Peyer's patch (tissue), 4 donors: ENCODE measurements around the gene C2CD4D. TPM values are rescaled to one million over a fixed set of nuclear protein-coding genes. Genes with fewer than 3 reads are reported as not detected.

Source experiments
- DNase-seq, 3 donors: peaks; one replicate each; pipeline ENCODE4 v3.0.0-alpha.2; 2017 to 2019
- H3K27ac ChIP-seq, 4 donors: fragments of 200-600 bp; sonication (generic); one replicate each; pipeline ENCODE4 v1.5.1; 2016 to 2019
- H3K27me3 ChIP-seq, 2 donors: fragments of 200-600 bp; sonication (generic); one replicate each; pipeline ENCODE4 v1.5.1; 2019
- H3K36me3 ChIP-seq, 3 donors: fragments of 200-600 bp; sonication (generic); one replicate each; pipeline ENCODE4 v1.5.1; 2016 to 2019
- H3K4me1 ChIP-seq, 4 donors: fragments of 200-600 bp; sonication (generic); one replicate each; pipeline ENCODE4 v1.5.1; 2016 to 2019
- H3K4me3 ChIP-seq, 4 donors: fragments of 200-600 bp; sonication (generic); 1 replicate in 3 of 4; 2 replicates in 1 of 4; pipeline ENCODE4 v1.5.1; 2016 to 2019; ENCODE audit warnings: mild to moderate bottlenecking in 1 of 4
- H3K9me3 ChIP-seq, 4 donors: fragments of 200-600 bp; sonication (generic); one replicate each; pipeline ENCODE4 v1.5.1; 2016 to 2019; ENCODE audit warnings: mild to moderate bottlenecking in 1 of 4
- POLR2A ChIP-seq, 2 donors: fragments of 450-650 bp; IDR thresholded peaks; one replicate each; pipeline ENCODE4 v1.5.1; 2017; ENCODE audit warnings: antibody characterized with exemption in 2 of 2, mild to moderate bottlenecking in 2 of 2, moderate library complexity in 2 of 2
- total RNA-seq, 4 donors: library from RNA; depleted of rRNA; stranded (reverse); fragments of >200 nt; gene quantifications; one replicate each; pipeline ENCODE4 v1.1.0, GENCODE V29; 2016
- TF ChIP-seq, protein P1 (sequence below), 6 experiments: fragments of 450-650 bp in 4 of 6; fragments of 200-600 bp in 2 of 6; sonication (generic) in 1 of 6; IDR thresholded peaks; one replicate each; pipeline ENCODE4 v1.5.1; 2017 to 2019; ENCODE audit warnings: antibody characterized with exemption in 6 of 6, mild to moderate bottlenecking in 3 of 6, moderate library complexity in 1 of 6

The C2CD4D gene
- total RNA-seq, 4 donors from 2014 or later = 0.54 TPM; not detected in 3

DNA sequence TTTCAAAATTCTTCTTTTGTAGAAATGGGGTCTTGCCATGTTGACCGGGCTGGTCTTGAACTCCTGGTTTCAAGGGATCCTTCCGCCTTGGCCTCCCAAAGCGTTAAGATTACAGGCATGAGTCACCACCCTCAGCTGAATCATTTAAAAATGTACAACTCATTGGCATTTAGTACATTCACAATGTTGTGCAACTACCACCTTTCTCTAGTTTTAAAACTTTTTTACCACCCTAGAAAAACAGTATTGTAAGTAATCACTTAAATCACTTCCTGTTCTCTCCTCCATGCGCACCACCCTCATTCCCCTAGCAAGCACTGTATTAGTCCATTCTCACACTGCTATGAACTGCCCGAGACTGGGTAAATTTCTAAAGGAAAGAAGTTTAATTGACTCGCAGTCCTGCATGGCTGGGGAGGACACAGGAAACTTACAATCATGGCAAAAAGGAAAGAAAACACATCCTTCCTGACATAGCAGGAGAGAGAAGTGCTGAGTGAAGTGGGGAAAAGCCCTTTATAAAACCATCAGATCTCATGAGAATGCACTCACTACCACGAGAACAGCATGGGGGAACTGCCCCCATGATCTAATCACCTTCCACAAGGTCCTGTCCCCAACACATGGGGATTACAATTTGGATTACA is 28.3 kb upstream of the C2CD4D start:
- TF ChIP-seq, protein P1, sequence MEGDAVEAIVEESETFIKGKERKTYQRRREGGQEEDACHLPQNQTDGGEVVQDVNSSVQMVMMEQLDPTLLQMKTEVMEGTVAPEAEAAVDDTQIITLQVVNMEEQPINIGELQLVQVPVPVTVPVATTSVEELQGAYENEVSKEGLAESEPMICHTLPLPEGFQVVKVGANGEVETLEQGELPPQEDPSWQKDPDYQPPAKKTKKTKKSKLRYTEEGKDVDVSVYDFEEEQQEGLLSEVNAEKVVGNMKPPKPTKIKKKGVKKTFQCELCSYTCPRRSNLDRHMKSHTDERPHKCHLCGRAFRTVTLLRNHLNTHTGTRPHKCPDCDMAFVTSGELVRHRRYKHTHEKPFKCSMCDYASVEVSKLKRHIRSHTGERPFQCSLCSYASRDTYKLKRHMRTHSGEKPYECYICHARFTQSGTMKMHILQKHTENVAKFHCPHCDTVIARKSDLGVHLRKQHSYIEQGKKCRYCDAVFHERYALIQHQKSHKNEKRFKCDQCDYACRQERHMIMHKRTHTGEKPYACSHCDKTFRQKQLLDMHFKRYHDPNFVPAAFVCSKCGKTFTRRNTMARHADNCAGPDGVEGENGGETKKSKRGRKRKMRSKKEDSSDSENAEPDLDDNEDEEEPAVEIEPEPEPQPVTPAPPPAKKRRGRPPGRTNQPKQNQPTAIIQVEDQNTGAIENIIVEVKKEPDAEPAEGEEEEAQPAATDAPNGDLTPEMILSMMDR (IDR thresholded peaks at IDR 0.05) = no peak
- TF ChIP-seq POLR2A (IDR thresholded peaks at IDR 0.05) = no peak
- no peaks in the 10 kb centered on the region for H3K27me3 ChIP-seq
- no peak overlapping the region for H3K4me3 ChIP-seq
- no peaks in the 10 kb centered on the region for H3K4me1 ChIP-seq
- no peak for DNase-seq
- H3K9me3 ChIP-seq = no peaks in the 10 kb centered on the region
- H3K36me3 ChIP-seq = no peaks in the 10 kb centered on the region
- H3K27ac ChIP-seq = no peak overlapping the region

DNA sequence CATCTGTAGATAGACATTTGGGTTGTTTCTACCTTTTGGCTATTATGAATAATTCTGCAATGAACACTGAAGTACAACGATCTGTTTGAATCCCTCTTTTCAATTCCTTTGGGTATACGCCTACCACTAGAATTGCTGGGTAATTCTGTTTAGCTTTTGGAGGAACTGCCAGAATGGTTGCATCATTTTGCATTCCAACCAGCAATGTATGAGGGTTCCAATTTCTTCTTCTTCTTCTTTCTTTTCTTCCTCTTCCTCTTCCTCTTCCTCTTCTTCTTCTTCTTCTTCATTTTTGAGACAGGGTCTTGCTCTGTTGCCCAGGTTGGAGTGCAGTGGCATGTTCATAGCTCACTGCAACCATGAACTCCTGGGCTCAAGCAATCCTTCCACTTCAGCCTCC is 27.7 kb upstream of the C2CD4D start:
- H3K36me3 ChIP-seq = no peaks in the 10 kb centered on the region
- no peaks in the 10 kb centered on the region for H3K9me3 ChIP-seq
- no peak overlapping the region for H3K27ac ChIP-seq
- no peak for TF ChIP-seq POLR2A (IDR thresholded peaks at IDR 0.05)
- TF ChIP-seq, protein P1 (IDR thresholded peaks at IDR 0.05) = no peak
- DNase-seq = no peak
- no peaks in the 10 kb centered on the region for H3K4me1 ChIP-seq
- H3K4me3 ChIP-seq = no peak overlapping the region
- no peaks in the 10 kb centered on the region for H3K27me3 ChIP-seq

GRCh38 chr1:151864411-151864810 is 24.8 kb upstream of the C2CD4D start:
- Histone ChIP-seq H3K27ac (no peak overlapping the region), H3K4me3 (no peak overlapping the region), H3K36me3 (no peaks in the 10 kb centered on the region), H3K9me3 (no peaks in the 10 kb centered on the region), H3K27me3 (no peaks in the 10 kb centered on the region), H3K4me1 (no peaks in the 10 kb centered on the region)
- no peak for TF ChIP-seq POLR2A (IDR thresholded peaks at IDR 0.05)
- TF ChIP-seq, protein P1 (IDR thresholded peaks at IDR 0.05) = no peak
- DNase-seq = no peak

DNA sequence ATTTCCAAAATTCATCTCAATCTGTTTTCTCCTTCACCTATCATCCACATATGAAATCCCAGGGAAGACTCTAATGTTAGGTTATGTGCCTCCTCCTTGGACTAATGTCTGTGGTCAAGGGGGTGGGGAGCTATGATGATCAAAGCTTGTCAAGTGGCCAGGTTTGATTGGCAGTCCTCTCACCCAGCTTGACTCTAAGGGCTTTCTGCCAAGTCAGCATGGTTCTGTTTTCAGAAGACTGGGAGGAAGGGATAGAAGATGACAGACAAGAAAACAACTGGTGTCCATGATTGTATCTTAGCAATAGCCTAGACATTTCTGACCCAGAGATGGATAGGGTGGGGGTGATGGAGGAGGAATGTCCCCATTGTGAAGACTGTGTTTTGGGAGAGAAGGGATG is 23.0 kb upstream of the C2CD4D start:
- no peak for TF ChIP-seq POLR2A (IDR thresholded peaks at IDR 0.05)
- TF ChIP-seq, protein P1 (IDR thresholded peaks at IDR 0.05) = no peak
- Histone ChIP-seq H3K27me3 (no peaks in the 10 kb centered on the region), H3K27ac (no peak overlapping the region), H3K36me3 (no peaks in the 10 kb centered on the region), H3K4me3 (no peak overlapping the region), H3K9me3 (no peaks in the 10 kb centered on the region), H3K4me1 (no peaks in the 10 kb centered on the region)
- no peak for DNase-seq

- Histone ChIP-seq H3K36me3 (no peaks in the 10 kb centered on the region), H3K27me3 (no peaks in the 10 kb centered on the region), H3K4me3 (no peak overlapping the region), H3K9me3 (no peaks in the 10 kb centered on the region), H3K27ac (no peak overlapping the region), H3K4me1 (no peaks in the 10 kb centered on the region)
- TF ChIP-seq, protein P1 (IDR thresholded peaks at IDR 0.05) = no peak
- no peak for TF ChIP-seq POLR2A (IDR thresholded peaks at IDR 0.05)
- no peak for DNase-seq
These were observed 21.0 kb upstream of the C2CD4D start for GRCh38 chr1:151860504-151861187.
